NT2/D1 (cell line): Measurements from ENCODE around the gene RHO.

Experiments used
- SUZ12 ChIP-seq: IDR thresholded peaks from 2 replicates; pipeline ENCODE4 v1.6.1; 2011; ENCODE audit not compliant: insufficient read length, insufficient read depth; ENCODE audit errors: extremely low read depth
- YY1 ChIP-seq: IDR thresholded peaks from 2 replicates; pipeline ENCODE4 v1.6.1; 2011; ENCODE audit not compliant: insufficient read length, insufficient read depth
- ZNF274 ChIP-seq: IDR thresholded peaks from 2 replicates; pipeline ENCODE4 v1.6.1; 2011; ENCODE audit warnings: mild to moderate bottlenecking, low read depth, low read length

DNA sequence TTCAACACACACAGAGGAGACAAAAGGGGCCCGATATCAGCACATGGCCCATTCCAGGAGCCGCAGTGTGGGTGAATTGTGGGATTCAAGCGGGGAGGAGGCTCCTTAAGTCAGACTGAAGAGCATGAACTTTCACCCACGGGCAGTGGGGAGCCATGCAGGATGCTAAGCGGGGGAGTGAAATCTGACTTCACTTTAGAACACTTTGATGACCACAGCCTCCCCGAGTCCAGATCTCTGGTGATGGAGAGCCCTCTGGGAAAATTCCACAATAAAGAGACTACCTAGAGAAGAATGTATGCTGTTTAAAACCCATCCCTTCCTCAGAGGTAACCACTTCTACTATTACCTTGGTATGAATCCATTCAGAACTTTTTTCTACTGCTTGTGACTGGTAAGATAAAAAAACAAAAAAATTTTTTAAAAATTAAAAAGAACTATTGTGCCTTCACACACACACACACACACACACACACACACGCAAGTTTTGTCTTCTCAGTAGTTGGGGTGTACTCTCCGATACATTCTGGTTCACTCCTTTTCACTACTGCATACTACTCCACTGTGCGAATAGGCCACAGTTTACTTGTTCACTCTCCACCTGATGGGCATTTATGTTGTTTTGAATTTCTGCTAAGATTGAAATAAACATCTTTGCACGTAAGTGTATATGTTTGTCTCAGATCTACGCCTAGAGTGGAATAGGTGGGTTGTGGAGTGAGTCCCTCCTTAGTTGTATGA is 12.5 kb downstream of the RHO start:
- TF ChIP-seq YY1 (no peak), SUZ12 (no peak), ZNF274 (no peak)
